MM.1S (cell line): ENCODE data around the gene HOXA6.

ENCODE experiments used
- DNase-seq: peaks from one replicate; pipeline ENCODE4 v3.0.0-alpha.2; 2015
- H2AFZ ChIP-seq: fragments of 300-600 bp; sonication (generic); 2 replicates; pipeline ENCODE4 v1.6.0; 2016; ENCODE audit warnings: antibody characterized with exemption, low read length
- H3F3A ChIP-seq: fragments of 300-600 bp; sonication (generic); 2 replicates; pipeline ENCODE4 v1.6.1; 2016; ENCODE audit warnings: mild to moderate bottlenecking, antibody characterized with exemption, low read length, moderate library complexity, mixed read lengths; ENCODE audit not compliant: insufficient read depth
- H3K27ac ChIP-seq: fragments of 300-600 bp; sonication (generic); 2 replicates; pipeline ENCODE4 v1.5.1; 2016; ENCODE audit warnings: mild to moderate bottlenecking, low read length
- H3K27me3 ChIP-seq: fragments of 300-600 bp; sonication (generic); replicated peaks from 2 replicates; pipeline ENCODE4 v1.6.0; 2016; ENCODE audit warnings: low read length; ENCODE audit not compliant: insufficient read depth
- H3K36me3 ChIP-seq: fragments of 300-600 bp; sonication (generic); replicated peaks from 2 replicates; pipeline ENCODE4 v1.6.1; 2016; ENCODE audit warnings: mild to moderate bottlenecking, low read length, mixed read lengths; ENCODE audit not compliant: insufficient read depth
- H3K4me1 ChIP-seq: fragments of 300-600 bp; sonication (generic); 2 replicates; pipeline ENCODE4 v1.6.1; 2016; ENCODE audit warnings: low read length, mixed read lengths
- H3K4me2 ChIP-seq: fragments of 300-600 bp; sonication (generic); 2 replicates; pipeline ENCODE4 v1.6.0; 2016; ENCODE audit warnings: low read depth, low read length
- H3K4me3 ChIP-seq: fragments of 300-600 bp; sonication (generic); 2 replicates; pipeline ENCODE4 v1.5.1; 2016; ENCODE audit warnings: low read length, mixed read lengths
- H3K79me2 ChIP-seq: fragments of 300-600 bp; sonication (generic); 2 replicates; pipeline ENCODE4 v1.6.1; 2016; ENCODE audit warnings: mixed run types, low read length, mixed read lengths
- H3K9ac ChIP-seq: fragments of 300-600 bp; sonication (generic); 2 replicates; pipeline ENCODE4 v1.6.1; 2016; ENCODE audit warnings: low read length, mixed read lengths
- H3K9me2 ChIP-seq: fragments of 300-600 bp; sonication (generic); replicated peaks from 2 replicates; pipeline ENCODE4 v1.6.1; 2016; ENCODE audit warnings: mild to moderate bottlenecking, low read length, mixed read lengths; ENCODE audit not compliant: insufficient read depth
- H3K9me3 ChIP-seq: fragments of 300-600 bp; sonication (generic); replicated peaks from 2 replicates; pipeline ENCODE4 v1.6.1; 2016; ENCODE audit warnings: mild to moderate bottlenecking, low read length, mixed read lengths; ENCODE audit not compliant: insufficient read depth
- H4K20me1 ChIP-seq: fragments of 300-600 bp; sonication (generic); 2 replicates; pipeline ENCODE4 v1.6.1; 2016; ENCODE audit warnings: mild to moderate bottlenecking, low read length, moderate library complexity, mixed read lengths; ENCODE audit not compliant: insufficient read depth
- CTCF ChIP-seq: fragments of 300-600 bp; sonication (generic); IDR thresholded peaks from 2 replicates; pipeline ENCODE4 v1.5.1; 2016; ENCODE audit warnings: antibody characterized with exemption, low read length, mixed read lengths
- EZH2 ChIP-seq: fragments of 300-600 bp; sonication (generic); optimal IDR thresholded peaks from 2 replicates; pipeline ENCODE3; 2017; ENCODE audit warnings: low read depth, mild to moderate bottlenecking, antibody characterized with exemption, low read length, mixed read lengths
- EZH2phosphoT487 ChIP-seq: fragments of 300-600 bp; sonication (generic); IDR thresholded peaks from 2 replicates; pipeline ENCODE4 v1.6.1; 2018; ENCODE audit warnings: antibody characterized with exemption, low read length

The HOXA6 gene

GRCh38 chr7:27117887-27118491, 29.6 kb downstream of the HOXA6 start:
- no peak overlapping the region for H3K4me3 ChIP-seq
- no peaks in the 10 kb centered on the region for H3K9me2 ChIP-seq
- no peaks in the 10 kb centered on the region for H3K79me2 ChIP-seq

GRCh38 chr7:27116962-27117886, 30.4 kb downstream of the HOXA6 start:
- Histone ChIP-seq H3K36me3 (no peaks in the 10 kb centered on the region), H3K4me2 (no peak overlapping the region), H3K9ac (no peak overlapping the region), H3K79me2 (no peaks in the 10 kb centered on the region), H3K9me3 (no peaks in the 10 kb centered on the region), H3K27ac (no peak overlapping the region), H3K9me2 (no peaks in the 10 kb centered on the region), H4K20me1 (no peaks in the 10 kb centered on the region), H3K4me3 (no peak overlapping the region), H2AFZ (no peak overlapping the region), H3K4me1 (no peaks in the 10 kb centered on the region), H3F3A (no peaks in the 10 kb centered on the region), H3K27me3 (peaks cover 22% of the 10 kb centered on the region; the same call in 1 of the 2 replicates)
- TF ChIP-seq CTCF (no peak), EZH2phosphoT487 (no peak), EZH2 (no peak)
- no peak for DNase-seq

More at GRCh38 chr7:27117887-27118491, 29.6 kb downstream of the HOXA6 start:
- no peaks in the 10 kb centered on the region for H3K36me3 ChIP-seq
- no peaks in the 10 kb centered on the region for H3K4me1 ChIP-seq
- no peaks in the 10 kb centered on the region for H4K20me1 ChIP-seq
- TF ChIP-seq EZH2 (no peak), EZH2phosphoT487 (no peak), CTCF (no peak)
- no peaks in the 10 kb centered on the region for H3K9me3 ChIP-seq
- H3K27me3 ChIP-seq = peaks cover 20% of the 10 kb centered on the region; the same call in 1 of the 2 replicates
- no peak overlapping the region for H3K4me2 ChIP-seq
- no peaks in the 10 kb centered on the region for H3F3A ChIP-seq
- H2AFZ ChIP-seq = no peak overlapping the region
- no peak overlapping the region for H3K9ac ChIP-seq
- no peak overlapping the region for H3K27ac ChIP-seq
- DNase-seq = no peak

GRCh38 chr7:27116031-27116961, 31.3 kb downstream of the HOXA6 start:
- no peaks in the 10 kb centered on the region for H3K4me1 ChIP-seq
- H3K79me2 ChIP-seq = no peaks in the 10 kb centered on the region
- no peak overlapping the region for H3K4me2 ChIP-seq
- no peaks in the 10 kb centered on the region for H3K9me3 ChIP-seq
- TF ChIP-seq CTCF (no peak), EZH2 (no peak), EZH2phosphoT487 (no peak)
- no peak overlapping the region for H3K27ac ChIP-seq
- peaks cover 30% of the 10 kb centered on the region; the same call in 1 of the 2 replicates for H3K27me3 ChIP-seq
- no peak for DNase-seq
- no peak overlapping the region for H3K9ac ChIP-seq
- H3F3A ChIP-seq = no peaks in the 10 kb centered on the region
- H4K20me1 ChIP-seq = no peaks in the 10 kb centered on the region
- no peak overlapping the region for H2AFZ ChIP-seq
- H3K36me3 ChIP-seq = no peaks in the 10 kb centered on the region
- H3K9me2 ChIP-seq = no peaks in the 10 kb centered on the region
- no peak overlapping the region for H3K4me3 ChIP-seq
